Fibroblast of skin of back (primary cell): Measurements from ENCODE around the gene ALPL.

Source experiments
- DNase-seq: peaks from one replicate; pipeline ENCODE4 v3.0.0-alpha.2; 2013

The ALPL gene

DNA sequence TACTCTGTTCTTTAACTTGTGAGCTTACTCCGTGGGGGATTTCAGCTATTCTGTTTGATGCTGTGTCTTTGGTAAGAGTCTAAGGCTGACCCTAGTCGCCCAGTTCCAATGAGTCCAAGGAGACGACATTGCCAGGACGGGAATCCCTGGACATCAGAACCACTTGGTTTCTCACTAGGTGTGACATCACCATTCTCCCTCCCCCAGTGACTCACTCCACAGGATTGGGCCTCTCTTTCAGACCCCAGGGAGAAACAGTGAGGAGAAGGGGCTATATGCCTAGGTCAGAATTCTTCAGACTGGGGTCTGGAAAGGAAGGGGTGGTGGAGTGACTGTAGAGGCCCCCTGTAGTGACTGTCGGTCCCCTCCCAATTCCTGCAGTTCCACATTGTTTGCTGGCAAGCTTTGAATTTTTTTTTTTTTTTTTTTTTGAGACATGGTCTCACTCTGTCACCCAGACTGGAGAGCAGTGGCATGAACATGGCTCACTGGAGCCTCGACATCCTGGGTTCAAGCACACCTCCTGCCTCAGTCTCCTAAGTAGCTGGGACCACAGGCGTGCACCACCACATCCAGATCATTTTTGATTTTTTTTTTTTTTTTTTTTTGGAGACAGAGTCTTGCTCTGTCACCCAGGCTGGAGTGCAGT lies 21.3 kb downstream of the ALPL start:
- DNase-seq, result peak; percentile 65

DNA sequence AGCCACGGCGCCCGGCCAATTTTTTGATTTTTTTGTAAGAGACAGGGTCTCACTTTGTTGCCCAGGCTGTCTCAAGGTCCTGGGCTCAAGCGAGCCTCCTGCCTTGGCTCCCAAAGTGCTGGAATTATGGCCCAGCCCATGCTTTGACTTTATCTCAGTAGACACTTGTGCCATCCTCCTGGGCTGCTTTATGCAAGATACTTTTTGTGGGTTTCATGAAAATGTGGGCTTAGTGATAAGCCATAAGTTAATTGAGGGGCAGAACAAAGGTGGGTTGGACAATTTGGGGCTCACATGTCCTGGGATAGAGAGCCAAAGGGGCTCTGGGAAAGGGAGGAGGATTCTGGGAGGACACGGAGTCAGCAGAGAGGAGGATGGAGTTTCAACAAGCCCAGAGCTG lies 22.0 kb downstream of the ALPL start:
- no peak for DNase-seq

DNA sequence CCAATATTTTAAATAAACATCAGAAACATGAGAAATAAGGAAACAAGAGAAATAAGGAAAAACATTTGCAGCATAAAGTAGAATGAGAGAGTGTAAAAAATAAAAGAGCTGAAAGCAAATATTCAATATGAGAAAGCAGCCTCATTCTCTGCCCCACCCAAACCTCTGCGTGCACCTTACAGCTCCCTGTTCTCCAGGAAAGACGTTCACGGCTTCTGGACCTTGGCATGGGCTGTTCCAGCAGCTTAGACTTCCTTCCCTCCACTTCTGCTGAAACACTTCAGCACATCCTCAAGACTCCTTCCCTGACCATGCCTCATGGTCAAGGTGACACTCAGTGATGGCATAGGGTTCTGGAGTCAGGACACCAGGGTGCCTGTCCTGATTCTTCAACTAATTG lies 23.3 kb downstream of the ALPL start:
- no peak for DNase-seq

DNA sequence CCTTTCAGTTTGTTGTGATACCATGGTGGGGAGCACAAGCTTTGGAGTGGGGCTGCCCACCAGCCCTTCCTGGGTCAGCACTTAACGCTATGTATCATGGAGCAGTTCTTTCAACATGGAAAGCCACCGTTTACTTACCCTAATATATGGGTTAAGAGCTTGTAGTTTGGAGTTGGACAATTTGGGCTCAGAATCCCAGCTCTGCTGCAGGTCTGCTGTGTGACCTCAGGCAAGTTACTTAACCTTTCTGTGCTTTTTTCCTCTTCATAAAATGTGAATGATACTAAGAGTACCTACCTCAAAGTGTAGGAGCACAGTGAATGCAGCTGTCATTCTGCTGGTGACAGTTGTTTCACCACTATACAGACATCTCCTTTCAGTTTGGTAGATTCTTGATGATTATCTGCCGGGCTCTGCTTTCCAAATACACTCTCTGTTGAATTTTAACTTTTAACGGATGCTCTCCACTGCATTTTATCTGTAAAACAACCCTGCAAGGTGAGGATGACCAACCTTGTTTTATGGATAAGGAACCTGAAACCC lies 23.8 kb downstream of the ALPL start:
- no peak for DNase-seq

DNA sequence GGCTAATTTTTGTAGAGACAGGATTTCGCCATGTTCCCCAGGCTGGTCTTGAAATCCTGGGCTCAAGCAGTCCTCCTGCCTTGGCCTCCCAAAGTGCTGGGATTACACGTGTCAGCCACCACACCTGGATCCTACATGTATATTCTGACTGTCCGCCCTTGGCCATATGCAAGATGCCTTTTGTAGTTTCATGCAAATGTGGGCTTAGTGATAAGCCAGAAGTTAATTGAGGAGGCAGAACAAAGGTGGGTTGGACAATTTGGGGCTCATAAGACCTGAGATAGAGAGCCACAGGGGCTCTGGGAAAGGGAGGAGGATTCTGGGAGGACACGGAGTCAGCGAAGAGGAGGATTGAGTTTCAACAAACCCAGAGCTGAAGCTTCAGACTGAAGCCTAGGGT lies 24.9 kb downstream of the ALPL start:
- DNase-seq, result no peak

DNA sequence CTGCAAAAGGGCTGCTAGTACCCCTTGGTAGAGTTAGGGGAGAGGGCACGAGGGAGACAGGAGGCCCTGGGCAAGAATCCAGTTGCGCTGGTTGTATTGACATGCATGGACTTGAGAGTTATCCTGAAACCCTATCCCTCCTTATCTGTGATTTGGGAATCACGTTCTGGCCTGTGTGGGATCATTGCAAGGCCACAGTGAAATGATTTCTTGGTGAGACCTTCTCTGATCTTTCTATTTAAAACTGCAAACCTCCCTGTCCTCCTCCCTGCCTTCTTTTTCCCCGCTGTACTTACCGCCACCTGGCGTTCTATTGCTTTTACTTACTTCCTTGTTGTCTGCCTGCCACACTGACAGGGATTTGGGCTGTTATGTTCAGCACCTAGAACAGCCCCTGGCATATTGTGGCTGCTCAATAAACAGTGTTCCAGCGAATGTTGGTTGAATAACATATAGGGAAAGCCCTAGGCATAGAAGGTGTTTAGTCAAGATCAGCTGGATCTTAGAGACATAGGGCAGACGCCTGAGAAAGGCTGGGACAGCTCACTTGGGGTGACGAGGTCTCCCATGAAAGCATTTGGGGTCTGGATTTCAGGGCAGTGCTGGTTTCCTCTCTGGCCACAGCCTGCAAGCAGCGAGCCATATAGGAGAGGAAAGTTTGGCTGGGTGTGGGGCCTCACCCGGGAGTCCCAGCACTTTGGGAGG lies 25.6 kb downstream of the ALPL start:
- DNase-seq, result peak; percentile 72

DNA sequence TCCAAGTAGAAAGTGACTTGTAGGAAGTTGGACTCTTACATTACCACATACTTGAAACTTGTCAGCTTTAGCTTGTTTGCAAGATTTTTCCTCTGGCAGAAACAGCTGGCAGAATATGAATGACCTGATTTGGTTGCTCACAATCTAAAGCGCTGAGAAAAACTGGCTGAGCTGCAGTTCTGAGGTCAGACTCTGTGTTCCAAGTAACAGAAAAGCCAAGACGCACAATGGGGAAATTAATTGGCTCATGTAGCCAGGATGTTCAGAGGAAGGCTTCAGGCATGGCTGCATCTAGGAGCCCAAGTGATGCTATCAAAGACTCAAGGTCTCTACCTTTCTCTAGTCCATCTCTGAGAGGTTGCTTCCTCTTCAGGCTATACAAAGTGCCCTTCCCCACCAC lies 27.0 kb downstream of the ALPL start:
- DNase-seq, result no peak

DNA sequence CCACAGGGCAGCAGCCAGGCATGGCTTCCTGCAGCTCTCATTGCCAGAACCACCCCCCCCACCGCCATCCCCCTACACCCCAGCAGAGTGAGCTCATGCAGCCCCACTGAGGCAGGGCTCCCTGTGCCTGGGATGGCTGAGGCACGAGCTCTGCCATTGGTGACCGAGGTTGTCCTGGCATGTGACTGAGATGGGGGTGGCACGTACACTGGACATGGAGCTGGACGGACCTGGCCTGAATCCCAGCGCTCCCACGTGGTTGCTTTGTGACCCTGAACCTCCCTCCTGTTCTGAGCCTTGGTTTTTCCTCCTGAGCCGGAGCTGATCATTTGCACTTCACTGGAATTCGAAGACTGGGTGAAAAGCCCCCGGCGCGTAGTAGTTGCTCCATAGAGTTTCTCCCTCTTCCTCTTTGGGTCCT lies 28.3 kb downstream of the ALPL start:
- no peak for DNase-seq

DNA sequence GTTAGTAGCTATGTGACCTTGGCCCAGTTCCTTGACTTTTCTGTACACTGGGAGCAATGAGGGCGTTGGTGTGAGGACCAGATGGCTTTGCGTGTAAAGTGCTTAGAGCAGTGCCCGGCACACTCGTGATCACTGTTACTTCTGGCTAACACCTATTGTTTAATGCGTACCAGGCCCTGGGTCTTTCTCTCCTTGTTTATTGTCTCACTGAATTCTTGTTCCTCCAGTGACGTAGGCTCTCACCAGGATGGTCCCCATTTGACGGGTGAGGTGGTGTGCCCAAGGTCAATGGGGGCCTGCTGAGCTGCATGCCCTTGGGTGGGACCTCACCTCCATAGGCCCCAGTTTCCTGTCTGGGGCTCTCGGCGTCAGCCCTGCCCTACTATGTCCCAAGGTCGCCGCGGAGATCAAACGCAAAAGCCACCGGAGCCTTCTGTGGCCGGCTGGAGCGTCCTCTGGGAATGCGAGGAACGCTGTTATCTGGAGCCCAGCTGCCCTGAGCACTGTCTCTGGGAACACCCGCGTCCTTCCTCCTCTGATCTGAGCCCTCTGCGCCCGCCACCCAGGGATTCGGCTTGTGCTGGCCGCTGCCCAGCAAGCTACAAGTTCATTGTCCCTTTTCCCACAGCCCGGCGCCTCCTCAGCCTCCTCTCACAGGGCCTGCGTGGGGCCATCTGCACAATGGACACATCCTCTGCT lies 28.9 kb downstream of the ALPL start:
- DNase-seq, result peak; percentile 53

DNA sequence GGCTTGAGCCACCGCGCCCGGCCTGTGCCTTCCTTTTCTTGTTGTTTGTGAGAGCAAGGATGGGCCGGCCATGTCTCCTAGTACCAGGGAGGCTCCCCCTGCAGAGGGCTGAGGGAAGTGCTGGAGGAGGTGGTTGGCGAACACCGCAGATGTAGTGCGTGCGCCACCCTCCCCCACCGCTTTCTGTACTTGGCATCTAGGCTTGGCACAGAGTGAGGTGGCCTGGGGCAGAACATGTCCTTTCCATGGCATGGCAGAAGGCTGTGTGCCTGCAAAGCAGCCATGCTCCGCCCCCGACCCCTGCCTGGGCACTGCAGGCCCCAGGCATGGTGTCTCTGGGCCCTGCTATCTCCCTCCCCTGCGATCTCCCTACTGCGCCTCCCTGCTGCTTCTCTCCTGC lies 30.7 kb downstream of the ALPL start:
- peak; percentile 16 for DNase-seq

DNA sequence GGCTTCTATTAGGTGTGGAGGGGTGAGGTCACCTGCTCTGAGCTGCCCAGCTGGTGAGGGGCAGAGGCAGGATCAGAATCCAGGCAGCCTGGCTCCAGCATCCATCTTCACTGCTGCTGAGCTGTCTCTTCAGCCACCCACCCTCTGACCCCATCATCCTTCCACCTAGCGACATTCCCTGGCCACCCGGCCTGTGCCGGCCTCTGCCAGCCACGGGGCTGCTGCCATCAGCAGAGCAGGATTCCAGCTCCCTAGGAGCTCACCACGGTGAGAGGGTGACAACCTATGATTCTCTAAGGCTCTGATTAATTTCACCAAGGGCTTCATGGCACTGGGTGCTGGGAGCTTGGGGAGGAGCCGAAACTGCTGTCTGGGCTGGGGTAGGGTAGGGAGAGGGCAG lies 32.1 kb downstream of the ALPL start:
- no peak for DNase-seq

DNA sequence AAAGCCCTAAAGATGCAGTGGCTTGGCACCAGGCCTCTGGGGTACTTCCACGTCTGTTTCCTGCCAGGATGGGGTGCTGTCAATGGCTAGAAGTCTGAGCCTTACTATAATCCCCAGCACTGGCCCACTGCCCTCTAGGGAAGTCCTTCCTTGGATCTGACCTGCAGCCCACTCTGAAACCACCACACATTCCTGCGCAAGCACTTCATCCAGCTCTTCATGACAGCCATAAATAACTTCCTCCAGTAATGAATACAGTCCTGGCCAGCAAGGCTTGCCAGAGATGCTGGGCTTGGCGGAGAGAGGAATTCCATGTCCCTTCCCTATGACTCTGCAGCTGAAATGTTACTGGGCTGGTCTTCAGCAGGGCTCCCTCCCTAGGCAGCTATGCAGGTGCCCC lies 32.6 kb downstream of the ALPL start:
- DNase-seq, result peak; percentile 82

DNA sequence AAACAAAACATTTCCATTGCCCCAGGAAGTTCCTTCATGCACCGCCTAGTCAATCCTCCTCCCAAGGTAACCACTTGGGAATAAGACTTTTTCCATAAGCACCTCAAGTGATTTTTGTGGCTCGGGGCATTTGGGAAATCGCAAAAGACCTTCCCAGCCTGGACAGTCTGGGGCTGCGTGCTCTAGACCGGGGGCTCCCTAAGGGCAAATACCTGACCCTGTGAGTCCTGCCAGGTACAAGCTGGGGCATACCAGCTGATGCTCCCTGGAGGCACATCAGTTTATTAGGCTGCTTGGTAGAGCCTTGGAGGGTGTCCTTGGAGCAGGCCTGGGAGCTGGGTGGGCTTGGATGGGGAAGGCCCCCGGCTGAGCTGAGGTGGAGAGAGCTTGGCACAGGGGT lies 34.4 kb downstream of the ALPL start:
- no peak for DNase-seq

DNA sequence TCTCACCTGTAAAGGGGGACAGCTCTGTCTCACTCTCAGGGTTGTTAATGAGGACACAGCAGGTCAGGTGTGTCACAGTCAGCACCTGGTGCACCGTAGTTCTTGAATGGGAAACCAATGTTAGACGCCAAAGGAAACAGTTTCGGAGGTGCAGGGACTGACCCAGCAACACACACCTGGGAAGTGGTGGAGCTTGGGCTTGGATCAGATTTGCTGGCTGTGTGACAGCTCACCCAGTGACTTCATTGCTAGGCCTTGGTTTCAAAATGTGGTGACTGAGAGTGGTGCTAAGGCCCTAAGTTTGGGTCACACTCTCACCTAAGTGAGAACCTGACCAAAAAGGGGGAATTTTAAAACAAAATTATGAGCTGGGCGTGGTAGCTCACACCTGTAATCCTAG lies 34.9 kb downstream of the ALPL start:
- DNase-seq, result no peak

DNA sequence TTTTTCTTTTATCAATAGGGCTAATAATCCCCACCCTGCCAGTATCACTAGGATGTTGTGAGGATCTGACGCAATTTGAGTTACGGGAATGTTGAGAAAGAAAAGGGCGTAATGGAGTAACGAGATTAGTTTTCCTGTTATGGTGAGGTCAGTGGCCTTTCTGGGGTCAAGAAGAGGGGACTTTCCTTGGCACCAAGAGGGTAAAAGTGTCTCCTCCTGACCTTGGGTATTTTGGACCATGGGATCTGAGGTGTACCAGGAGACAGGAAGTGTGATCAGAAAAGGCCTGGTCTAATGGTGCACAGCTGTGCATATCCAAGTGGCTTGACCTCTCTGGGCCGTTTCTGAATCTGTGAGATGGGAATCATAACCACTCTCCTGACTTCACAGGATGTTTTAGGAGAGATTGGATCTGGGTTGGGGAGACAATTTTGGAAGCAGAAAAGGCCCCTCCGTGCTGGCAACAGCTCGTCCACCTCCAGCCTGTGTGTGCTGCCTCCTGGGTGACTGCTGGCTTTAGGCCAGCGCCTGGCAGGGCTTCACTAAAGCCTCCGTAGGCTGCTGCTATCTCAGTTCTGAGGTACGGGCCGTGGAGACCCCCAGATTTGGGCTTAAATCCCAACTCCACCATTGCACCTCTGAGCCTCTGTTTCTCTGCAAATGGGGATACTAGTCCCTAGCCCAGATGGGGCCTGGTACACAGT lies 37.1 kb downstream of the ALPL start:
- no peak for DNase-seq

DNA sequence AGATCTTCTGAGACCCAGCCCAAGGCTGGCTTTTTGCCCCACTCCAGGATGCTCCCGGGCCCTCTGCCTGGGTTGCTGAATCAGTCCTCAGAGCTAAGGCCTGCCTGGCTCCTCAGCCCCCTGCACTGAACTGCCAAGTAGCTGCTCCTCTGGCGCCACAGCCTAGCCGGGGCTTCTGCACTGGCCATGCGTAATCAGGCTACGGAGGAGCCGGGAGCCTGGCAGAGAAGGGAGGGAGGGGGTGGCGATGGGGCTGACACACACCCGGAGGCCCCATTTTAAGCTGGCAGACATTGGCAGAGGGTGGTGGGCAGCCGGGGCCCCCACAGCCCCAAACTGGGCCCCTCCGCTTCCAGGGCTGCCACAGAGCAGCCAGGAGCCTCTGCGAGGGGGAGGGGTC lies 38.7 kb downstream of the ALPL start:
- no peak for DNase-seq

DNA sequence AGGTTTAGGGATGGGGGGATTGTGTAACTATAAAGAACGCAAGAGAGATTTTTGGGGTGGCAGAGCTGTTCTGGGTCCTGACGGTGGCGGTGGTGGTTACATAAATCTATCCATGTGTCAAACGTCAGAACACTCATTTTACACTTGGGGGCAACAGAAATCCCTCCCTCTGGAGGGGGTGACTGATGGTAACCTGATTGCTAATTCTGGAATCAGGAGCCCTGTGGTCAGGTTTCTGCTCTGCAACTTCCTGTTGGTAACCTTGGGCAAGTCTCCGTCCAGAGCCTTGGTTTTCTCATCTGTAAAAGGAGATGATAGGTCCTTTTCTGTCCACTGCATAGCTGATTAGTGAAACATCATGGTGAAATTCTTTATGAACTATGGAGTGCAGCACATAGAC lies 40.9 kb downstream of the ALPL start:
- DNase-seq, result peak; percentile 65

DNA sequence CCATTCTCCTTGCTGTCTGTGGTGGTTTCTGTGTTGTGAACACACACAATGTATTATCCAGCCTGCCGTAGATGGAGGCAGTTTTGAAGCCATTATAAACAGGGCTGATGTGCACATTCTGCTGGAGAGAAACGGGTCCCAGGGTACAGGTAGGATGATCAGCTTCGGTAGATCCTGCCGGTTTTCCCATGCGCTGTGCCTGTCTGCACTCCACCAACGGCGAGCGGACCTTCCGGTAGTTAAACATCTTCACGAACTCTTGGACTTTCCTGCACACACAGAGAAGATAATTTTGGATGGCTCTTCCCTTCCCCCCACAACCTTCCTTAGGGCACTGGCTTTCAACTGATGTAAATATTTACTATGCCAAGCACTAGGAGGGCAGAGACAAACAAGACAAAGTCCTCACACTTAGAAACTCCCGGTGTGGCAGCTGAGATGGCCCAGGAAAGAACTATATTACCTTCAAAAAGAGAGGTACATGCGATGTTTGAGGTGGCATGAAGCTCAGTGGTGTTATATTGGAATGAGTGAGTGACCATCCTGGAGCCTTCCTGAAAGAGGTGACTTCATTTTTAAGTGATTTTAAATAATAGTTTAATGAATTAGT lies 41.7 kb downstream of the ALPL start:
- no peak for DNase-seq

DNA sequence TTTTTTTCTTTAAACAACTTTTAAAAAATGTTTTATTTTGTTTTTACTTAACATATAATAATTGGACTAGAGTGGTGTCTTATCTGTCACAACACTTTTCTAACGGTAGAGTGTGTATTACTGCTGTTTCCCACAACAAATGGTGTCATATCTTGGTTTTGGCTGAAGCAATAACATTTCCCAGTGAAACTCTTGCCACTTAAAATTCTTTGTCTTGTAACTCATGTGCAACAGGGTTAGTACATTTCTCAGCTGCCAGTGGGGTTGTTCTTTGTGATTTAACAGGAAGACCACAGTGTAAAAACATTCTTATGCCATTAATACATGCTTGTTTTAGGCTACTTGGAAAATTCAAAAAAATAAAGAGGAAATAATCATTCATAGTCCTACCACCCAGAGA lies 43.5 kb downstream of the ALPL start:
- peak; percentile 98 for DNase-seq

DNA sequence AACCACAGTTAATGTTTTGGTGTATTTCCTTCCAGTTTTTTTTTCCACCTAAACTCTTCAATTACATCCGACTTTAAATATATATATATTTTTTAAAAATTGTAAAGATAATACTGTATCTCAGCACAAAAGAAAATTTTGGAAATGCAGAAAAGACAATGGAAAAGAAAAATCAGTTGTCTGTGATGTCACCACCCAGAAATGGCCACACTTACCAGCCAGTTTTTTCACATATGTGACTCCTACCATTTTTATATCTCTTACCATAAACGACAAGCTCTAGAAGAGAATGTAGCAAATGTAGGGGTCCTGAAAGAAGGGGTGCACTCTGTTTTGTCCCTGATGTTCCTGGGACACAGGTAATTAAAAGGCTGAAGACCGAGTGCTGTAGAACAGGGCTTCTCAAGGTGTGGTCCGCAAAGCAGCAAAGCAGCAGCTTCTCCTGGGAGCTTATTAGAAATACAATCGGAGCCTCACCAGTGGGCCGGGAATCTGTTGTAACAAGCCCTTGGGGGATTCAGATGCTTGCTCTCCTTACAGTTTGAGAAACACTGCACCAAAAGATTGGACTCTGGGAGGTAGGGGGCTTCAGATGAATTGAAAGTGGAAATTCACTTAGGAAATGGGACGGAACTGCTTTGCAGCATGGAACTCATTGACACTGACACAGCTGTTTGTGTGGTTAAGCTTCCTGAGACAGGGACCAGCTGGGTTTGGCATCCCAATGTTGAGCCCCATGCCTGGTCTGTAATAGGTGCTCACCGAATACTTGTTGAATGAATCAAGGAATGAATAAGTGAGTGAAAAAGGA lies 44.1 kb downstream of the ALPL start:
- DNase-seq, result peak; percentile 89

DNA sequence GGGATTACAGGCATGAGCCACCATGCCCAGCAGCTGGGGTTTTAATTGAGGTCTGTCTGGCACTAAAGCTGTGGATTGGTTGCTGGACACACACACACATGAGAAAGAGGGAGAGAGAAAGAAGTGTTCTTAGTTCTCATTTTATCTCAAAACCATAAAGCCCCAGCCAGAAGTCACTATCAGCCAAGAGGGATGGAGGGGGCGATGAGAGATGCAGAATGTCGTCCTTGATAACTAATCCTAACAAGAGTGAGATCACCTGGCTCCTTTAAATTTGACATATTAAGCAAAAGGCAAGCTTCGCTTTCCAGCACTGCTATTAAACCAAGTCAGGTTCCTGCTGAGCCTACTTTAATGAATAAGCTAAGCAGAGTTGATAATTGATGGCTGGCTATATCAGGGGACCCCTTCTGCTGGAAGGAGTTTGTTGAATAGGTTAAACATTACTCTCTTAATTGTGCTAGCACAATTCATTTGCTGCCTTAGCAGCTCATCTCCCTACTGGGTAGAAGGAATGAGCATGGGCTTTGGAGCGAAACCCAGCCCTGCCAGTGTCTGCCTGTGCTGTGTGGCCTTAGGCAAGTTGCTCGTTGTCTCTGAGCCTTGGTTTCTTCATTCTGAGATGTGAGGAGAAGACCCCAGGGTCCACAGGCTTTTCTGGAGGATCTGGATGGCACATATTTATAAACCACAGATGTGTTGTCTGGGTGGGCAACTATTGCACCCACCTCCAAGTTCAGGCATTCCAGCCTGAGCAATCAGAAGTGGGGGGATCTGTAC lies 50.8 kb downstream of the ALPL start:
- no peak for DNase-seq
